ENCODE results near the gene M6PR. TPM values are rescaled to one million over a fixed set of nuclear protein-coding genes. Genes with fewer than 3 reads are reported as not detected.
A peak's percentile ranks its signal among the peaks of the same experiment; 100 is the strongest.

Gene M6PR
- total RNA-seq, 1 donor from 2014 or later = 72.2 TPM

GRCh38 chr12:8950702-8951478 lies 1.4 kb upstream of the M6PR start:
- peaks cover 0 to 22% of the 10 kb centered on the region in 2 donors for H3K4me1 ChIP-seq
- H3K36me3 ChIP-seq = peaks cover 0 to 6% of the 10 kb centered on the region in 2 donors
- H3K9me3 ChIP-seq = no peaks in the 10 kb centered on the region
- no peaks in the 10 kb centered on the region for H3K27me3 ChIP-seq
- H3K27ac ChIP-seq = peak overlapping the region; percentile 96 to 100
- intact Hi-C loops (cut with DNase I) = loop anchor here (10.0 kb wide), 1 partner anchor 916 kb away; the partner anchor contains the start of gene FOXJ2
- TF ChIP-seq CTCF (IDR thresholded peaks at IDR 0.05) = no peak
- peak overlapping the region; percentile 78 to 83 for H3K4me3 ChIP-seq
- DNase-seq (ENCODE audit: low spot score in 2 of 2) = no peak

- Histone ChIP-seq H3K27me3 (no peaks in the 10 kb centered on the region), H3K4me1 (peaks cover 0 to 22% of the 10 kb centered on the region in 2 donors), H3K9me3 (no peaks in the 10 kb centered on the region), H3K27ac (peak overlapping the region; percentile 96 to 100), H3K36me3 (peaks cover 0 to 11% of the 10 kb centered on the region in 2 donors), H3K4me3 (peak overlapping the region; percentile 78 to 83)
- intact Hi-C loops (cut with DNase I) = loop anchor here (10.0 kb wide), 1 partner anchor 915 kb away; the partner anchor contains the start of gene FOXJ2
- DNase-seq (ENCODE audit: low spot score in 2 of 2) = no peak
- TF ChIP-seq CTCF (IDR thresholded peaks at IDR 0.05) = no peak
Measured at GRCh38 chr12:8950221-8950527, 729 bp upstream of the M6PR start.

- Histone ChIP-seq H3K27me3 (no peaks in the 10 kb centered on the region), H3K4me3 (peak overlapping the region; percentile 78 to 83), H3K36me3 (peaks cover 5 to 25% of the 10 kb centered on the region in 2 donors), H3K4me1 (peaks cover 0 to 22% of the 10 kb centered on the region in 2 donors), H3K9me3 (no peaks in the 10 kb centered on the region), H3K27ac (peak overlapping the region; percentile 96 to 100)
- intact Hi-C loops (cut with DNase I) = loop anchor here (1.0 to 5.0 kb wide), 6 partner anchors 34 to 706 kb away; partner anchors contain the start of genes A2M and RIMKLB
- no peak for TF ChIP-seq CTCF (IDR thresholded peaks at IDR 0.05)
- no peak for DNase-seq (ENCODE audit: low spot score in 2 of 2)
Measured at GRCh38 chr12:8948701-8949341, 624 bp downstream of the M6PR start.

- H3K4me1 ChIP-seq = peaks cover 0 to 22% of the 10 kb centered on the region in 2 donors
- no peak for TF ChIP-seq CTCF (IDR thresholded peaks at IDR 0.05)
- intact Hi-C loops (cut with DNase I) = loop anchor here (2.0 to 5.0 kb wide), 5 partner anchors 91 to 705 kb away; partner anchors contain the start of genes A2M and RIMKLB
- no peak for DNase-seq (ENCODE audit: low spot score in 2 of 2)
- no peaks in the 10 kb centered on the region for H3K9me3 ChIP-seq
- peak overlapping the region in 1 of 2 donors; percentile 100 for H3K27ac ChIP-seq
- H3K36me3 ChIP-seq = peaks cover 15 to 35% of the 10 kb centered on the region in 2 donors
- H3K4me3 ChIP-seq = peak overlapping the region in 1 of 2 donors; percentile 83
- no peaks in the 10 kb centered on the region for H3K27me3 ChIP-seq
Measured at GRCh38 chr12:8947737-8948136, 1.7 kb downstream of the M6PR start.

GRCh38 chr12:8946733-8947132 lies 2.7 kb downstream of the M6PR start:
- H3K27ac ChIP-seq = no peak overlapping the region
- no peak for DNase-seq (ENCODE audit: low spot score in 2 of 2)
- no peak overlapping the region for H3K4me3 ChIP-seq
- H3K36me3 ChIP-seq = peaks cover 25 to 45% of the 10 kb centered on the region in 2 donors
- peaks cover 0 to 22% of the 10 kb centered on the region in 2 donors for H3K4me1 ChIP-seq
- H3K9me3 ChIP-seq = no peaks in the 10 kb centered on the region
- intact Hi-C loops (cut with DNase I) = loop anchor here (5.0 kb wide), 2 partner anchors 171 to 249 kb away; partner anchors contain the start of genes A2M and RIMKLB
- TF ChIP-seq CTCF (IDR thresholded peaks at IDR 0.05) = no peak
- no peaks in the 10 kb centered on the region for H3K27me3 ChIP-seq
